Measurements from ENCODE around the gene UBE2O. TPM values are rescaled to one million over a fixed set of nuclear protein-coding genes. Genes with fewer than 3 reads are reported as not detected.

The UBE2O gene
- 28.6 and 40.1 TPM in 2 replicates for total RNA-seq

GRCh38 chr17:76452660-76453430 lies at the start of gene UBE2O:
TSS of gene UBE2O (minus strand) at chr17:76453152. CDS start at chr17:76453141, 11 bp downstream.

GRCh38 chr17:76501018-76501826 lies 48.3 kb upstream of the UBE2O start, which contains the start of gene RHBDF2:
TSS of gene RHBDF2 (minus strand) at chr17:76501423. CDS start at chr17:76481524, 19,899 bp downstream.

GRCh38 chr17:76467366-76467765 lies 14.4 kb upstream of the UBE2O start, which contains the start of gene AANAT:
TSS of gene AANAT (plus strand) at chr17:76467603. CDS start at chr17:76468747, 1,144 bp downstream.

GRCh38 chr17:76384222-76384986 lies 68.5 kb downstream of the UBE2O start, which contains the start of gene SPHK1:
TSS of gene SPHK1 (plus strand) at chr17:76384609. CDS start at chr17:76385645, 1,036 bp downstream.

GRCh38 chr17:76353599-76354316 lies 99.2 kb downstream of the UBE2O start, which contains the start of gene PRPSAP1:
TSS of gene PRPSAP1 (minus strand) at chr17:76353916. CDS start at chr17:76353703, 213 bp downstream.

Other genes starting within 250 kb of the UBE2O start
- gene RNF157, start 212.7 kb downstream of the UBE2O start, total RNA-seq: 0.07 and 0.30 TPM in 2 replicates
- gene UBALD2, start 187.8 kb downstream of the UBE2O start, total RNA-seq: 4.2 and 4.4 TPM in 2 replicates
- gene QRICH2, start 144.9 kb downstream of the UBE2O start, total RNA-seq: 5.0 and 5.5 TPM in 2 replicates
- gene PRPSAP1, start 99.2 kb downstream of the UBE2O start, total RNA-seq: 48.9 TPM in 2 replicates
- gene SPHK1, start 68.5 kb downstream of the UBE2O start, total RNA-seq: 43.8 and 115 TPM in 2 replicates
- gene AANAT, start 14.5 kb upstream of the UBE2O start, total RNA-seq: not detected in 2 replicates
- gene RHBDF2, start 48.3 kb upstream of the UBE2O start, total RNA-seq: 9.2 and 26.8 TPM in 2 replicates
- gene CYGB, start 84.6 kb upstream of the UBE2O start, total RNA-seq: 24.4 and 51.4 TPM in 2 replicates
- 4.5 and 5.3 TPM in 2 replicates for gene PRCD, start 86.9 kb upstream of the UBE2O start, total RNA-seq
- gene ST6GALNAC2, start 132.7 kb upstream of the UBE2O start, total RNA-seq: 0.33 and 0.76 TPM in 2 replicates
- 0.43 TPM in 1 of 2 replicates, not detected in the other for gene ST6GALNAC1, start 190.6 kb upstream of the UBE2O start, total RNA-seq